Measurements from ENCODE around the gene HES7. TPM values are rescaled to one million over a fixed set of nuclear protein-coding genes. Genes with fewer than 3 reads are reported as not detected.
A peak's percentile ranks its signal among the peaks of the same experiment; 100 is the strongest.

Gene HES7
- total and polyA plus RNA-seq, 3 experiments from 2014 or later = 1.6 to 1.8 TPM; not detected in 1

DNA sequence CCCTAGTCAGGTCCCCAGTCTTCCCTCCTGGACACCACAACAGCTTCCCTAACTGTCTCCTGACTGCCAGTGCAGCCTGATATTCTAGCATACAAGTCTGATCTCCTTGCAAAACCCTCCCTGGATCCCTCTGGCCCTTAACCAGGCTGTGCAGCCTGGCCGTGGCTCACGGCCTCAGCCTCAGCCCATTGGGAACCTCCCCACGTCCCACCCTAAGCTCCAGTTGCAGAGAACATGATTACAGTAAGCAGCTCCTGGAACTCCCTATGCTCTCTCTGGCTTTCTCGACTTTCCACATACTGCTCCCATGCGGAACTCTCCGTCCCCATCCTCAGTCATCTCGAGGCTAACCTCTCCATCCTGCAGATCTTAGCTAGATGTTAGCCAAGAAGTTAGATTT is 49.4 kb downstream of the HES7 start:
- Histone ChIP-seq H3K4me3 (ENCODE audit: low read length) (no peak overlapping the region), H3K27me3 (ENCODE audit: insufficient read depth, low read length, poor library complexity, severe bottlenecking) (peaks cover 17% of the 10 kb centered on the region), H3K4me1 (ENCODE audit: insufficient read depth, low read length) (peaks cover 28% of the 10 kb centered on the region), H3K27ac (ENCODE audit: low read depth, low read length) (no peak overlapping the region), H3K36me3 (ENCODE audit: insufficient read depth, low read length) (no peaks in the 10 kb centered on the region), H3K9me3 (ENCODE audit: low read length) (no peaks in the 10 kb centered on the region)
- ChIA-PET POLR2A (interaction anchor here (0.9 to 1.2 kb wide), 2 partner anchors 14 to 221 kb away, joined by 3 to 4 read pairs; partner anchors contain the start of gene SLC25A35), CTCF (interaction anchor here (0.6 to 3.3 kb wide), 25 partner anchors 9 to 985 kb away, joined by 3 to 33 read pairs (median 4); partner anchors contain the start of genes BORCS6, PER1 and SLC25A35)
- peak in 1 of 5 donors; percentile 10 for DNase-seq
- Mint-ChIP-seq H3K4me1 (peaks cover 21 to 31% (median 23%) of the 10 kb centered on the region in 3 donors), H3K4me3 (peak overlapping the region in 4 of 7 donors; percentile 5 to 42 (median 9)), H3K9me3 (peaks cover 0 to 1% (median 0%) of the 10 kb centered on the region in 5 donors), H3K36me3 (no peaks in the 10 kb centered on the region), H3K27me3 (peaks cover 36 to 47% of the 10 kb centered on the region in 2 donors), H3K27ac (peak overlapping the region in 1 of 8 donors; percentile 94)

GRCh38 chr17:8073627-8074484 is 50.0 kb downstream of the HES7 start:
- Histone ChIP-seq H3K4me3 (ENCODE audit: low read length) (peak overlapping the region; percentile 51), H3K4me1 (ENCODE audit: insufficient read depth, low read length) (peaks cover 25% of the 10 kb centered on the region), H3K27ac (ENCODE audit: low read depth, low read length) (no peak overlapping the region), H3K36me3 (ENCODE audit: insufficient read depth, low read length) (no peaks in the 10 kb centered on the region), H3K27me3 (ENCODE audit: insufficient read depth, low read length, poor library complexity, severe bottlenecking) (peaks cover 17% of the 10 kb centered on the region), H3K9me3 (ENCODE audit: low read length) (no peaks in the 10 kb centered on the region)
- peak overlapping the region; percentile 16 to 86 (median 81) for H3K4me3 Mint-ChIP-seq
- ChIA-PET POLR2A (interaction anchor here (0.9 to 1.2 kb wide), 2 partner anchors 14 to 221 kb away, joined by 3 to 4 read pairs; partner anchors contain the start of gene SLC25A35), CTCF (interaction anchor here (0.6 to 3.3 kb wide), 33 partner anchors 9 to 986 kb away, joined by 3 to 33 read pairs (median 4); partner anchors contain the start of genes BORCS6, PER1, SLC25A35 and TP53)
- H3K27me3 Mint-ChIP-seq = peaks cover 36 to 47% of the 10 kb centered on the region in 2 donors
- H3K4me1 Mint-ChIP-seq = peaks cover 16 to 25% (median 19%) of the 10 kb centered on the region in 3 donors
- DNase-seq = peak; percentile 70 to 85 (median 80)
- peak overlapping the region in 5 of 8 donors; percentile 47 to 91 (median 78) for H3K27ac Mint-ChIP-seq
- peaks cover 0 to 1% (median 0%) of the 10 kb centered on the region in 5 donors for H3K9me3 Mint-ChIP-seq
- no peaks in the 10 kb centered on the region for H3K36me3 Mint-ChIP-seq

DNA sequence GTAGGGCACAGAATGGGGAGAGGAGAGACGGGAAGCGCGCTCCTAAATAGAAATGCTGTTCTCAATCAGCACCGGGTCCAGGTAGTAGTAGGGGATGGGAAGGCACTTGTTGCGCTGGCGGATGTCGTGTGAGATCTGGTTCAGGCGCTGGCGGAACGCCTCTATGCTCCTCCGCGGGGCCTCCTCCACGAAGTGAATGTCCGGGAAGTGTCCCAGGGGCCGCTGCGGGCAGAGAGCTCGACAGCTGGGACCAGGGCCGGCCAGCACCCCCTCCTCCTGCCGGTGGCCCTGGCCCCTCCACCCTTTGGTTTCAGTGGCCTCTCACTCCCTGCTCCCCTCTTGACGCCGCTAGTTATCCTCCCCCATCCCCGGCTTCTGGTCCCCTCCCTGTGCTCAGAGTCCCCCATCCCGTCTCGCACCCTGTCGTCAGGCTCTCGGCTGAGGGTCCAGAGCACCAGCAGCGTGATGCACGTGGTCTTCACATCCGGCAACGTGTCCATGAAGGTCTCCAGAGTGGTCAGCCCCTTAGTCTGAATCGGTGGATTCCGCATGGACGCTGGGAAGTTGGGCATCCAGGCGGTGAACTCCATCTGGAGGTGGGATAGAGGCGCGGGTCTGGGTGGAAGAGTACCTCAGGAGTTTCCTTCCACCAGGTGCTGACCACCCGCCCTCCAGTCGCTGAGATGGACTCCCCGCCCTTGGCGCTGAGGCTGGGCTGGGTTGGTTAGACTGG is 51.0 kb downstream of the HES7 start:
- Histone ChIP-seq H3K9me3 (ENCODE audit: low read length) (no peaks in the 10 kb centered on the region), H3K27me3 (ENCODE audit: insufficient read depth, low read length, poor library complexity, severe bottlenecking) (peaks cover 17% of the 10 kb centered on the region), H3K36me3 (ENCODE audit: insufficient read depth, low read length) (no peaks in the 10 kb centered on the region), H3K4me1 (ENCODE audit: insufficient read depth, low read length) (peaks cover 23% of the 10 kb centered on the region), H3K4me3 (ENCODE audit: low read length) (peak overlapping the region; percentile 51), H3K27ac (ENCODE audit: low read depth, low read length) (no peak overlapping the region)
- POLR2A ChIA-PET = interaction anchor here (0.5 kb wide), 1 partner anchor 991 kb away, joined by 4 read pairs; no protein-coding TSS in a partner anchor
- Mint-ChIP-seq H3K4me1 (peaks cover 16 to 25% (median 19%) of the 10 kb centered on the region in 3 donors), H3K4me3 (peak overlapping the region; percentile 18 to 86 (median 79)), H3K36me3 (no peaks in the 10 kb centered on the region), H3K27me3 (peaks cover 38 to 47% of the 10 kb centered on the region in 2 donors), H3K27ac (peak overlapping the region in 5 of 8 donors; percentile 51 to 75 (median 58)), H3K9me3 (peaks cover 0 to 1% (median 0%) of the 10 kb centered on the region in 5 donors)
- CTCF ChIA-PET = interaction anchor here (0.8 to 4.5 kb wide), 24 partner anchors 8 to 385 kb away, joined by 3 to 33 read pairs (median 8); partner anchors contain the start of genes PER1, SLC25A35 and TP53
- DNase-seq = peak in 1 of 5 donors; percentile 33

DNA sequence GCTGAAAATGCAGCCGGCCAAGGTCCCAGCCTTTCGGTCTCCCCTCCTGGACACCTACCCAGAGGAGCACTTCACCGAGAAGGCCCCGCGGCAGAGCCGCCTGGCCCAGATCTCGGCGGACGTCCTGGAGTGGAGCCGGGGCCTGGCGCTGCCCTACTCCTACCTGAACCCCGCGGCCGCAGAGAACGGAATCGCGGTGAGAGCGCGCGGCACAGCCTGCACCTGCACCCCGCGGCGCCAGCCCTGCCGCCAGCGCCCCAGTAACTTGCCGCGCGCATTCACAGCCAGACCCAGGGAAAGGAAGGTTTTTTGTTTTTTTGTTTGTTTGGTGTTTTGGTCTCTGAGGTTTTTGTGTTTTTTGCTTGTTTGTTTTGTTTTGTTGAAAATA is 51.6 kb downstream of the HES7 start:
- no peaks in the 10 kb centered on the region for H3K36me3 Mint-ChIP-seq
- H3K9me3 ChIP-seq (ENCODE audit: low read length) = no peaks in the 10 kb centered on the region
- H3K4me3 ChIP-seq (ENCODE audit: low read length) = no peak overlapping the region
- peaks cover 0 to 1% (median 0%) of the 10 kb centered on the region in 5 donors for H3K9me3 Mint-ChIP-seq
- no peak for DNase-seq
- POLR2A ChIA-PET = no interaction called here
- H3K27ac Mint-ChIP-seq = peak overlapping the region in 5 of 8 donors; percentile 51 to 75 (median 56)
- H3K36me3 ChIP-seq (ENCODE audit: insufficient read depth, low read length) = no peaks in the 10 kb centered on the region
- H3K4me1 ChIP-seq (ENCODE audit: insufficient read depth, low read length) = peaks cover 23% of the 10 kb centered on the region
- peaks cover 17% of the 10 kb centered on the region for H3K27me3 ChIP-seq (ENCODE audit: insufficient read depth, low read length, poor library complexity, severe bottlenecking)
- H3K4me1 Mint-ChIP-seq = peaks cover 16 to 25% (median 19%) of the 10 kb centered on the region in 3 donors
- CTCF ChIA-PET = interaction anchor here (0.9 to 4.5 kb wide), 5 partner anchors 11 to 232 kb away, joined by 3 to 26 read pairs (median 8); no protein-coding TSS in a partner anchor
- H3K27me3 Mint-ChIP-seq = peaks cover 38 to 47% of the 10 kb centered on the region in 2 donors
- peak overlapping the region; percentile 18 to 86 (median 79) for H3K4me3 Mint-ChIP-seq
- H3K27ac ChIP-seq (ENCODE audit: low read depth, low read length) = no peak overlapping the region

GRCh38 chr17:8071496-8071895 is 52.4 kb downstream of the HES7 start:
- POLR2A ChIA-PET = no interaction called here
- Histone ChIP-seq H3K4me1 (ENCODE audit: insufficient read depth, low read length) (peaks cover 23% of the 10 kb centered on the region), H3K27me3 (ENCODE audit: insufficient read depth, low read length, poor library complexity, severe bottlenecking) (peaks cover 17% of the 10 kb centered on the region), H3K4me3 (ENCODE audit: low read length) (no peak overlapping the region), H3K9me3 (ENCODE audit: low read length) (no peaks in the 10 kb centered on the region), H3K36me3 (ENCODE audit: insufficient read depth, low read length) (no peaks in the 10 kb centered on the region), H3K27ac (ENCODE audit: low read depth, low read length) (no peak overlapping the region)
- Mint-ChIP-seq H3K27me3 (peaks cover 38 to 47% of the 10 kb centered on the region in 2 donors), H3K4me1 (peaks cover 16 to 25% (median 19%) of the 10 kb centered on the region in 3 donors), H3K9me3 (peaks cover 0 to 1% (median 0%) of the 10 kb centered on the region in 5 donors), H3K4me3 (no peak overlapping the region), H3K27ac (no peak overlapping the region), H3K36me3 (no peaks in the 10 kb centered on the region)
- CTCF ChIA-PET = interaction anchor here (0.9 to 4.5 kb wide), 6 partner anchors 8 to 232 kb away, joined by 3 to 26 read pairs (median 12); no protein-coding TSS in a partner anchor
- DNase-seq = no peak

Other genes with a start within 250 kb of the HES7 start
- gene CHD3, start 235.3 kb downstream of the HES7 start, total RNA-seq = 100 to 1,000 TPM; 116 to 123 TPM
- 20.1 TPM for gene CHD3, start 235.3 kb downstream of the HES7 start, polyA plus RNA-seq
- gene RNF227, start 207.8 kb downstream of the HES7 start, total RNA-seq = 1 to 10 TPM; 4.4 to 4.8 TPM
- gene RNF227, start 207.8 kb downstream of the HES7 start, polyA plus RNA-seq = 3.3 TPM
- gene KCNAB3, start 194.2 kb downstream of the HES7 start, total RNA-seq = 1 to 10 TPM; 5.6 to 6.7 TPM
- not detected for gene KCNAB3, start 194.2 kb downstream of the HES7 start, polyA plus RNA-seq
- 100 to 1,000 TPM; 158 TPM for gene TRAPPC1, start 192.2 kb downstream of the HES7 start, total RNA-seq
- gene TRAPPC1, start 192.2 kb downstream of the HES7 start, polyA plus RNA-seq = 272 TPM
- 10 to 100 TPM; 44.3 to 46.8 TPM for gene CNTROB, start 191.9 kb downstream of the HES7 start, total RNA-seq
- 12.0 TPM for gene CNTROB, start 191.9 kb downstream of the HES7 start, polyA plus RNA-seq
- not detected for gene GUCY2D, start 121.5 kb downstream of the HES7 start, total RNA-seq
- gene GUCY2D, start 121.5 kb downstream of the HES7 start, polyA plus RNA-seq = 0.22 TPM
- gene ALOX15B, start 85.0 kb downstream of the HES7 start, total RNA-seq = not detected
- gene ALOX15B, start 85.0 kb downstream of the HES7 start, polyA plus RNA-seq = not detected
- 1 to 10 TPM; 1.3 to 1.9 TPM for gene ALOX12B, start 36.4 kb downstream of the HES7 start, total RNA-seq
- not detected for gene ALOX12B, start 36.4 kb downstream of the HES7 start, polyA plus RNA-seq
- gene ALOXE3, start 5.6 kb downstream of the HES7 start, total RNA-seq = not detected
- gene ALOXE3, start 5.6 kb downstream of the HES7 start, polyA plus RNA-seq = not detected
- 10 to 100 TPM; 26.5 to 35.8 TPM for gene PER1, start 28.3 kb upstream of the HES7 start, total RNA-seq
- gene PER1, start 28.3 kb upstream of the HES7 start, polyA plus RNA-seq = 12.1 TPM
- 10 to 100 TPM; 38.3 to 41.0 TPM for gene VAMP2, start 38.8 kb upstream of the HES7 start, total RNA-seq
- 98.3 TPM for gene VAMP2, start 38.8 kb upstream of the HES7 start, polyA plus RNA-seq
- 10 to 100 TPM; 21.3 to 22.4 TPM for gene TMEM107, start 52.3 kb upstream of the HES7 start, total RNA-seq
- gene TMEM107, start 52.3 kb upstream of the HES7 start, polyA plus RNA-seq = 50.7 TPM
- gene BORCS6, start 66.1 kb upstream of the HES7 start, total RNA-seq = 1 to 10 TPM; 8.1 to 8.8 TPM
- gene BORCS6, start 66.1 kb upstream of the HES7 start, polyA plus RNA-seq = 30.0 TPM
- 10 to 100 TPM; 88.1 to 94.4 TPM for gene AURKB, start 86.5 kb upstream of the HES7 start, total RNA-seq
- 0.63 TPM for gene AURKB, start 86.5 kb upstream of the HES7 start, polyA plus RNA-seq
- 10 to 100 TPM; 69.2 to 70.2 TPM for gene CTC1, start 124.0 kb upstream of the HES7 start, total RNA-seq
- gene CTC1, start 124.0 kb upstream of the HES7 start, polyA plus RNA-seq = 36.8 TPM
- gene PFAS, start 125.2 kb upstream of the HES7 start, total RNA-seq = 100 to 1,000 TPM; 167 to 168 TPM
- 17.7 TPM for gene PFAS, start 125.2 kb upstream of the HES7 start, polyA plus RNA-seq
- gene RANGRF, start 164.6 kb upstream of the HES7 start, total RNA-seq = 10 to 100 TPM; 66.2 to 71.1 TPM
- gene RANGRF, start 164.6 kb upstream of the HES7 start, polyA plus RNA-seq = 81.7 TPM
- gene SLC25A35, start 171.3 kb upstream of the HES7 start, total RNA-seq = 1 to 10 TPM; 2.8 to 3.7 TPM
- 1.7 TPM for gene SLC25A35, start 171.3 kb upstream of the HES7 start, polyA plus RNA-seq
- gene ARHGEF15, start 186.1 kb upstream of the HES7 start, total RNA-seq = not detected
- not detected for gene ARHGEF15, start 186.1 kb upstream of the HES7 start, polyA plus RNA-seq
- not detected for gene ODF4, start 215.7 kb upstream of the HES7 start, total RNA-seq
- gene ODF4, start 215.7 kb upstream of the HES7 start, polyA plus RNA-seq = not detected